Measurements from ENCODE around the gene CEBPB. TPM values are rescaled to one million over a fixed set of nuclear protein-coding genes. Genes with fewer than 3 reads are reported as not detected.

CEBPB gene
- total RNA-seq: 10 to 100 TPM; 32.8 to 36.6 (median 35.2) TPM

DNA sequence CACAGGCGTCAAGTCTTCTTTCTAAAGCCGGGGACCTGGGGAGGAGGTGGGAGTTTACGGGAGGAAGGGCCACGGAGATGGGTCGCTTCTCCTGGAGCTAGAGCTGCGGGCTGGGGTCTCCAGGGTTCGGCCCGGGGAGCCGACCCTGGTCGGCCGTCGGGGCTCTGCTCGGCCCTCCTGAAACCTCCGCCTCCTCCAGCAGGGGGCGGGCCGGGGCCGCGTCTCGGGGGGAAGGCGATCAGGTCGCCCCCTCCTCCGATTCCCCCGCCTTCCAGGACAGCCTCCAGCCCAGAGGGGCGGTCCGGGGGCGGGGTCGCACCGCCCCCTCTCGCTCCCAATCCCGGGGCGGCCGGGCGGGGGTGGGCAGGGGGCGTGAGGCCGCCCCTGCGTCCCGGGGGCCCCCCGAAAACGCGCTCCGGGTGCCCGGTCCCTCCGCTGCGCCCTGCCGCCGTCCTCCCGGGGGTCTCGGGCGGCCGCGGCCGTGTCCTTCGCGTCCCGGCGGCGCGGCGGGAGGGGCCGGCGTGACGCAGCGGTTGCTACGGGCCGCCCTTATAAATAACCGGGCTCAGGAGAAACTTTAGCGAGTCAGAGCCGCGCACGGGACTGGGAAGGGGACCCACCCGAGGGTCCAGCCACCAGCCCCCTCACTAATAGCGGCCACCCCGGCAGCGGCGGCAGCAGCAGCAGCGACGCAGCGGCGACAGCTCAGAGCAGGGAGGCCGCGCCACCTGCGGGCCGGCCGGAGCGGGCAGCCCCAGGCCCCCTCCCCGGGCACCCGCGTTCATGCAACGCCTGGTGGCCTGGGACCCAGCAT, at the start of gene CEBPB:
CEBPB (plus strand) TSS at position 580 of the 814 bp plus-strand sequence; CDS start at position 784, 204 bp downstream.
- Mint-ChIP-seq H3K4me3 (peak within 1 kb of the TSS; percentile 79), H3K9me3 (no peaks in the 10 kb centered on the region), H3K4me1 (ENCODE audit: low read depth) (peaks cover 26% of the 10 kb centered on the region), H3K27me3 (ENCODE audit: low read depth) (peaks cover 8% of the 10 kb centered on the region), H3K36me3 (ENCODE audit: insufficient read depth) (peaks cover 5% of the 10 kb centered on the region)
- DNase-seq: peak; percentile 81
- peak; percentile 53 to 55 for ATAC-seq

DNA sequence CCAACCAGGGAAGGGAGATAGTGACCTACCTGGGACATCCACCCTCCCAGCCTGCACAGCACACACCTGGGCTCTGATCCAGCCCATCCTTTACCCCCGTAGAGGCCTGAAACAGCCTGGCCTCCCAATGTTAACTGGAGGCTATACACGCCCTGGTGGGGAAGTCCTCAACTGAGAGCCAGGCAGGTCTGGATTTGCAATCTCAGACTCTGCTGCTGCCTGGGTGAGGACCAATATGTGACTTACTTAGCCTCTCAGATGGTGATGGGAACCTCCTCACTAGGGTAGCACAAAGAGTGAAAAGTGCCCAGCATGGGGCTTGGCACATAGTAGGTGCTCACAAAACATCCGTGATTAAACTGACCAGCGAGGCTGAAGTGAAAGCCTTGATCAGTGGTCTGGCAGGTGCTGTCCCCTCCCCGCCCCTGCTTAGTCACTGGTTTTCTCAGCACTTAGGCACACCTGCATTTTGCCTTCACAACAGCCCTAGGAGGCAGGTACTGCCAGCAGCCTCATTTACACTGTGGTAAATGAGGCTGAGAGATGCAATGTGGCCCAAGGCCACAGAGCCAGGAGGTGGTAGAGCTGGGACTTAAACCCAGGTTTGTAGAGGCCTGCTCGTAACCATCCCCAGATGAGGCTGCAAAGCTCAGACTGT, 49.5 kb upstream of the CEBPB start:
- Mint-ChIP-seq H3K4me1 (ENCODE audit: low read depth) (peaks cover 29% of the 10 kb centered on the region), H3K27me3 (ENCODE audit: low read depth) (no peaks in the 10 kb centered on the region), H3K9me3 (no peaks in the 10 kb centered on the region), H3K4me3 (no peak overlapping the region), H3K36me3 (ENCODE audit: insufficient read depth) (peaks cover 31% of the 10 kb centered on the region)
- no peak for DNase-seq
- no peak for ATAC-seq

DNA sequence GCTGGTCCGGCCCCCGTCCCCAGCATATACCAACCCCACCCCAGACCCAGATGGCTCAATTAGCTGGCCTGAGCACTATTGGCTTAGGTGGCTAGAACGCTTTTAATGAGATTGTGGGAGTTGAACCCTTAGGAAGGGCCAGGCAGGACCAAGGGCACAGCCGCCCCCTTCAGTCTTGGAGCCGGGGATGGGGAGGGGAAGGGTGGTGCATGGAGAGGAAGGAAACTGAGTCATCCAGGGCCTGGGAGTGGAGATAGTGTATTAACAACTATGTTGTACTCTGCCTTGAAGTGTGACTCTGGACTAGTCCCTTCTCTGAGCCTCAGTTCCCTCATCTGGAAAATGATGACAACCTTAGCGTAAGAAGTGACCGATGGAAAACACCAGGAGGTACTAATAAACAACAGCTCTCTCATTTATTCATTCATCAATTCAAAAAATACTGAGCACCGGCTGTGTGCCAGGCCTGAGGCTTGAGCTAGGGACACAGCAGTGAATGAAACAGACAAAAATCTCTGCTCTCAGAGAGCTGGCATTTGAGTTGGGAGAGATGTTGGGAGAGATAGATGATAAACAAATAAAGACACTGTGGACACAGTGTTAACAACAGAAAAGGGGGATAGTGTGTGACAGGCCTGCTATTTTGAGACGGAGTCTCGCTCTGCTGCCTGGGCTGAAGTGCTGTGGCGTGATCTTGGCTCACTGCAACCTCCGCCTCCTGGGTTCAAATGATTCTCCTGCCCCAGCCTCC, 48.6 kb upstream of the CEBPB start:
- peaks cover 31% of the 10 kb centered on the region for H3K36me3 Mint-ChIP-seq (ENCODE audit: insufficient read depth)
- ATAC-seq (no peak), DNase-seq (no peak)
- H3K4me3 Mint-ChIP-seq: no peak overlapping the region
- H3K4me1 Mint-ChIP-seq (ENCODE audit: low read depth): peaks cover 33% of the 10 kb centered on the region
- no peaks in the 10 kb centered on the region for H3K9me3 Mint-ChIP-seq
- H3K27me3 Mint-ChIP-seq (ENCODE audit: low read depth): no peaks in the 10 kb centered on the region

DNA sequence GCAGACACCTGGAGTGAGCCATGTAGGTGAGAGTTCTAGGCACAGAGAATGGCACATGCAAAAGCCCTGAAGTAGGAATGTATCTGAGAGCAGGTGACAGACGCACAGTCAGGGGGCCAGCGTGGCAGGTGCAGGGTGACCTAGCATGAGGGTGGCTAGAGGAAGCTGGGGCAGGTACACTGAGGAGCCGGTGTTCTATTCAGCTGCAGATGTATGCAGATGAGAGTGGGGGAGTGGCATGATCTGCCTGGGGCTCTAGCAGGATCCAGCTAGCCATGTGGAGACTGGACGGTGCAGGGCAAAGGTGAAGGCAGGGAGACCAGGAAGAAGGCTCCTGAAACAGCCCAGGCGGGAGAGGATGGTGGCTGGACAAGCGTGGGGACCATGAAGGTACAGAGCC, 47.8 kb upstream of the CEBPB start:
- Mint-ChIP-seq H3K4me1 (ENCODE audit: low read depth) (peaks cover 36% of the 10 kb centered on the region), H3K36me3 (ENCODE audit: insufficient read depth) (peaks cover 27% of the 10 kb centered on the region), H3K4me3 (no peak overlapping the region), H3K9me3 (no peaks in the 10 kb centered on the region), H3K27me3 (ENCODE audit: low read depth) (no peaks in the 10 kb centered on the region)
- no peak for ATAC-seq
- no peak for DNase-seq

DNA sequence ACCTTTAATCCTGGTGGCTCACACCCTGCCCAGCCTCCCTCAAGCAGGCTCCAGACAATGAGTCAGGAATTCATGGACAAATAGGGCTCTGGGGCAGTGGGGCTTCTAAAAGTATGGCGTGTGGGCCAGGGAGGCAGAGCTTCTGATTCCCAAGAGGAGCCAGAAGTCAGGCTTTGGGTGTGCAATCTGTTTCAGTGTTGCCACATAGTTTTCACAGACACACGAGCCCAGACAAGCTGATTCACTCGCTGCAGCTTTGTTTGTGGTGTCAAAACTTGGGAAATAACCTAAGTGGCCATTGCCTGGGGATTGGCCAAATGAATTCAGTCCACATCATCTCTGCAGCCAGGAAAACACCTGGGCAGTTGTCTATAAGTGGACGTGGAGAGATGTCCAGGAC, 46.3 kb upstream of the CEBPB start:
- Mint-ChIP-seq H3K4me3 (no peak overlapping the region), H3K27me3 (ENCODE audit: low read depth) (no peaks in the 10 kb centered on the region), H3K36me3 (ENCODE audit: insufficient read depth) (peaks cover 26% of the 10 kb centered on the region), H3K4me1 (ENCODE audit: low read depth) (peaks cover 47% of the 10 kb centered on the region), H3K9me3 (no peaks in the 10 kb centered on the region)
- ATAC-seq: no peak
- DNase-seq: no peak

DNA sequence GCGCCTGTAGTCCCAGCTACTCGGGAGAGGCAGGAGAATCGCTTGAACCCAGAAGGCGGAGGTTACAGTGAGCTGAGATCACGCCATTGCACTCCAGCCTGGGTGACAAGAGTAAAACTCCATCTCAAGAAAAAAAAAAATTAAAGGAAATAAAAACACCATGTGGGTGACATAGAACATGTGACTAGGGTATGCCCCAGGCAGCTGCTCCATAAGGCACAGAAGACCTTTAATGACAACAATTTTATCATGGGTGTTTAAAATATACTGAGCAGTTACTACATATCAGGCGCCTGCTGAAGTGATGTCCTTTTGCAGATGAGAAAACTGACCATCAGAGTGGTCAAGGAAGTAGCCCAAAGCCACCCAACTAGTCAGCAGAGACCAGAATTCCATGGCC, 45.1 kb upstream of the CEBPB start:
- no peak overlapping the region for H3K4me3 Mint-ChIP-seq
- H3K4me1 Mint-ChIP-seq (ENCODE audit: low read depth): peaks cover 49% of the 10 kb centered on the region
- H3K27me3 Mint-ChIP-seq (ENCODE audit: low read depth): no peaks in the 10 kb centered on the region
- no peaks in the 10 kb centered on the region for H3K9me3 Mint-ChIP-seq
- no peak for DNase-seq
- H3K36me3 Mint-ChIP-seq (ENCODE audit: insufficient read depth): peaks cover 23% of the 10 kb centered on the region
- no peak for ATAC-seq

DNA sequence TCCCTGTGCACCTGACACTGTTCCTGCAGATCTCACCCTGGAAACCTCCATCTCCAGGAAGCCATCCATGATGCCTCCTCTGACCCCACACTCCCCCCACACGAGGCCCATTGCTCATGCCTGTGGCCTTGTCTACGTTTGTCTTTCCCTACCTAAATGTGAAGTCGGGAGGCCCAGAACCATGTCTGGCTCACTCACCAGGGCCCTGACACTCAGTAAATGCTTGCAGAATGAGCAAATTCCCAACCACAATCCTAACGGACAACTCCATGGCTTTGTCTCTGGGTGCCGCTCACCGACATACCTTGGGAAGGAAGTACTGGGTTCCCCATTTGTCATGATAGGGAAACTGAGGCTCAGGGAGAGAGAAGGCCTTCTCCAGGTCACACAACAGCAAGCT, 44.4 kb upstream of the CEBPB start:
- Mint-ChIP-seq H3K4me1 (ENCODE audit: low read depth) (peaks cover 54% of the 10 kb centered on the region), H3K27me3 (ENCODE audit: low read depth) (no peaks in the 10 kb centered on the region), H3K9me3 (no peaks in the 10 kb centered on the region), H3K4me3 (peak overlapping the region; percentile 71), H3K36me3 (ENCODE audit: insufficient read depth) (peaks cover 20% of the 10 kb centered on the region)
- ATAC-seq: no peak
- DNase-seq: no peak

DNA sequence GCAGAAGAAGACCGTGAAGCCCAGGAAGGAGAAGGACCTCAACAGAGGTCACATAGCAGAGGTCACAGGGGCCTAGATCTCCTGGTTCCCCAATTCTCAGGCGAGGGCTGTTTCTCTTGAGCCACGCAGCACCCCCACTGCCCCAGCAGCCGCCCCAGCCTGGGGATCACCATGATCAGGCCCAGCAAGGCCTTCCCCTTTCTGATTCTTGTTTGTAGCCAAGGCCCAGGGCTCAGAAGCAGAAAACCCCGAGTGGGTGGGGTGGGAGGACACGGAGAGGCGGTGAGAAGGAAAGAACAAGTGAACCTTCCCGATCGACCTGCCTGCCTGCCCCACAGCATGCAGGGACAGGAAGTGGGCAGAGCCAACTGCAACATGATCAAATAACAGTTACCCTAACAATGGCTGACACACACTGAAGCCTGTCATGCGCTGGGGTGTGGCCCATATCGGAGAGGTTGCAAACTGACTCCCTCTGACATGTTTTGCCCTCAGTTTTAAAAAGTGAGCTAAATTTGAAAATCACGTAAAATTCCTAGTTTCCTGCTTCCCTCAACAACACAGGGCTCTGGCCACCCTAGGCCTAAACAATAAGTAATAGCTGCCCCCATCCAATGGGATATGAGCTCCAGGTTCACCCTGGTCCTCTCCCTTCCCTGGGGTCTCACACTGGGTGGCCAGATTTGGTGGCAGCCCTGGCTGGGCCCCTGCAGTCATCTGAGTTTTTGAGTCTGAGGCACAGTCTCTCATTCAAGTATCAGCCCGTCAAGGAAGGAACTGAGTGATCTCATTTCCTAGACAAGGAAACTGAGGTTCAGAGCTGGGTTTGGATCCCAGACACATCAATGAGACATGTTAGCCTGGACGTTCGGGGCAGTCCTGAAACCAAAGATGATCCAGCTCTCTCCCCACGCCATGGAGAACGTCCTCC, 43.6 kb upstream of the CEBPB start:
- peak; percentile 76 for DNase-seq

DNA sequence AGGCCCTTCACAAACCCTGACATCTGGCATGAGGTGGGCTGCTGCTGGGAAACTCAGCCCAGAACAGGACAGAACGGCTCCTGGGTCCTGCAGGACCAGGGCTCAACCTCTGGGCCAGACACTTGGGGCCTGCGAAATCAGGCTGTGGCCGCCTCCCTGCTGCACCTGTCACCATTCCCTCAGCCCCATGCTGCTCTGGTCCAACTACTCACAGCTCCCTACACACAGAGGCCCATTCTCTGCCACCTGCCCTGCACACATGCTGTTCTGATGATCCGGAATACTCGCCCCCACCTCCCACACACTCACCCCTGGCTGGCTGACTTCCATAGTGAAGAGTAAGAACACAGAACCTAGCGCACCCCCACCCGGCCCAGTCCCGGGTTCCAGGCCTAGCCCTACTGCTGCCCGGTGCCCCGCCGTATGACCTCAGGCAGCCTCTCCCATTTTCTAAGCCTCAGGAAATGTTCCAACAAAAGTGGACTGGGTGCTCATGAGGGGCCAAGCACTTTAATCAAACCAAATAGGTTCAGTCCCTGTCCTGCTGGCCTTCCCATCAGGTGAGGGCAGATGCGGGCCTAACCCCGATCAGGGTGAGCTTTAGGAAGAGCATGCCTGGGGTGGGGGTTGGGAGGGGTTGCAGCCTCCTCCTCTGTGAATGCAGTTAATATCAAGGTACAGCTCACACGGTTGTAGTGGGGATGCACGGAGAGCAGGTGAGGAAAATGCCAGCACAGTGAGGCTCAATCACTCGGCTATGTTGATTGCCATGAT, 41.0 kb upstream of the CEBPB start:
- DNase-seq: no peak
- no peak overlapping the region for H3K4me3 Mint-ChIP-seq
- H3K36me3 Mint-ChIP-seq (ENCODE audit: insufficient read depth): peaks cover 11% of the 10 kb centered on the region
- H3K4me1 Mint-ChIP-seq (ENCODE audit: low read depth): peaks cover 72% of the 10 kb centered on the region
- no peaks in the 10 kb centered on the region for H3K27me3 Mint-ChIP-seq (ENCODE audit: low read depth)
- ATAC-seq: no peak
- H3K9me3 Mint-ChIP-seq: no peaks in the 10 kb centered on the region

More for the DNA sequence above, 43.6 kb upstream of the CEBPB start:
- Mint-ChIP-seq H3K27me3 (ENCODE audit: low read depth) (no peaks in the 10 kb centered on the region), H3K4me3 (peak overlapping the region; percentile 71), H3K9me3 (no peaks in the 10 kb centered on the region), H3K4me1 (ENCODE audit: low read depth) (peaks cover 59% of the 10 kb centered on the region), H3K36me3 (ENCODE audit: insufficient read depth) (peaks cover 19% of the 10 kb centered on the region)
- ATAC-seq: peak; percentile 99

DNA sequence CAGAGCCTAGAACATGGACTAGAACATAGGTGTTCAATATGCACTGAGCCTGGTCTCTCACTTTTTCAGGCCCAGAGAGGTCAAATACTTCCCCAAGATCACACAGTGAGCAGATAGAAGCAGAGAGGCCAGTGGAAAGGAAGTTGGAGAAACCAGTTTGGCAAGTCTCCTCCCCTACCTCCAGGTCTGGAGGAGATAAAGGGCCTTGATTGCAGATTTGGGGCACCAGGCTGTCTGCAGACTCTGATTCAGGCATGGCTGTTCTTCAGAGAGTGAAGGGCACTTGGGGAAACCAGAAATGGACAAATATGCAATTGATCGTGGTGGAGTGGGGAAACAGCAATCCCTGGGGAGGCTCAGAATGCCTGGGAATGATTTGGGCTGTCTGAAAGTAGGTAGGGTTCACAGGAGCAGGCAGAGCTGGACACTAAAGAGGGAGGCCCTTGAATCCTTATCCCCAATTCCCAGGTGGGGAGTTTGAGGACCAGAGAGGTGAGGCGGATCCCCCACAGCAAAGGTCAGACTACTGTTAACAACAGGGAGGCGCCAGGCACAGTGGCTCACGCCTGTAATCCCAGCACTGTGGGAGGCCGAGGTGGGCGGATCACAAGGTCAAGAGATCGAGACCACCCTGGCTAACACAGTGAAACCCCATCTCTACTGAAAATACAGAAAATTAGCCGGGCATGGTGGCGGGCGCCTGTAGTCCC, 39.4 kb upstream of the CEBPB start:
- ATAC-seq (no peak), DNase-seq (no peak)
- no peaks in the 10 kb centered on the region for H3K27me3 Mint-ChIP-seq (ENCODE audit: low read depth)
- peak overlapping the region; percentile 88 for H3K4me3 Mint-ChIP-seq
- H3K4me1 Mint-ChIP-seq (ENCODE audit: low read depth): peaks cover 67% of the 10 kb centered on the region
- peaks cover 8% of the 10 kb centered on the region for H3K36me3 Mint-ChIP-seq (ENCODE audit: insufficient read depth)
- H3K9me3 Mint-ChIP-seq: no peaks in the 10 kb centered on the region

DNA sequence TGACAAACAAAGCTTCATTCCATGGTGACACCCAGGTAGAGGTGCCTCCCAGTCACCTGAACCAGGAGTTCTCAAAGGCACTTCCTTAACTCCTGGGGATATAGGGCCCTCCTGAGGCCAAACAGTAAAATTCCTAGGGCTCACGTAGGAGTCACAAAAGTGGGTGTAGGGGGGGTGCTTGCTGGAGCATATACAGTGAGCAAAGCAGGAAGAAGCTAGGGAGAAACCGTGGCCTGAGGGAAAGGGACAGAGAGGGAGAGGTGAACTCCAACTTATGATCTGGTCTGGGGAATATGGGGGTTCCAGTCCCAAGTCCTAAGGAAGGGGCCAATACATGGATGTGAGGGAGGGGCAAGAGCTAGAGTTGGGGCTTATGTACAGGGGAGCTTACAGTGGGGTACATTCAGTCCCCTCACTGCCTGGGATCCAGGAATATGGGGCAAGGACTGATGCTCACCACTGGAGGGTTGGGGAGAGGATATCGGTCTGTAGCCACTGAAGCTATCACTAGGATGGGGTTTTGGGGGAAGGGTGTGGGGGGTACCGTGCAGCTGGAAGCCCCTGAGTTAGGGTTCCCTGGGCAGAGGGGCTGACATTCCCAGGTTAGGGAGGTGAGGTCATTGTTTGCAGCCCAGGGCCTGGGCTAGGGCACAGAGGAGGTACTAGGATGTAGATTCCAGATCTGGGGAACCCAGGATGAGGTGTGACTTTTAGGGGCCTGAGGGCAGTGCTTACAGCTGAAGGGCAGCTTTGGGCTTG, 38.1 kb upstream of the CEBPB start:
- Mint-ChIP-seq H3K4me3 (peak overlapping the region; percentile 88), H3K27me3 (ENCODE audit: low read depth) (no peaks in the 10 kb centered on the region), H3K9me3 (no peaks in the 10 kb centered on the region), H3K36me3 (ENCODE audit: insufficient read depth) (peaks cover 7% of the 10 kb centered on the region), H3K4me1 (ENCODE audit: low read depth) (peaks cover 53% of the 10 kb centered on the region)
- no peak for ATAC-seq
- no peak for DNase-seq

DNA sequence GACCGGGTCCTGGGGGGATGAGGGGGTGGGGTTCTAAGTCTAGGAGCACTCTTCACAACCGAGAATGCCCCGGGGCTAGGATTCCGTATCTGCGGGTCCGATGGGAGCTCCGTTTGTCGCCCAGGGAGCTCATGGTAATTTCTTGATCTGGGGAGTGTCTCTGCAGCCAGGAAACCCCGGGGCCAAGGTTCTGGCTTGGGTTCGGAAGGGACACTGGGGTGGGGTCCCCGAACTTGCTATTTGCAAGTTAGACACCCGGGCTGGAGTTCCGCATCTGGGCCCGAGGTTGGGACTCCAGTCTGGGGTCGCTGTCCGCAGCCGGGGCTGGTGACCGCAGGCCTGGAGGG, 37.5 kb upstream of the CEBPB start:
- Mint-ChIP-seq H3K9me3 (no peaks in the 10 kb centered on the region), H3K27me3 (ENCODE audit: low read depth) (no peaks in the 10 kb centered on the region), H3K4me3 (peak overlapping the region; percentile 88), H3K4me1 (ENCODE audit: low read depth) (peaks cover 47% of the 10 kb centered on the region), H3K36me3 (ENCODE audit: insufficient read depth) (peaks cover 7% of the 10 kb centered on the region)
- DNase-seq: no peak
- ATAC-seq: peak in 1 of 2 donors; percentile 2
